Astrocyte (in vitro differentiated cells and primary cell): ENCODE data around the gene CHD6.

Experiments
- EZH2 ChIP-seq: IDR thresholded peaks from 2 replicates; pipeline ENCODE4 v1.6.1; 2012; ENCODE audit warnings: mild to moderate bottlenecking, low read length, inconsistent platforms; ENCODE audit not compliant: insufficient read depth
- TF ChIP-seq, protein P1 (sequence below): IDR thresholded peaks from 2 replicates; pipeline ENCODE4 v1.5.1; 2011; ENCODE audit warnings: low read depth, mild to moderate bottlenecking, inconsistent platforms, low read length, moderate library complexity; ENCODE audit not compliant: insufficient read depth

DNA sequence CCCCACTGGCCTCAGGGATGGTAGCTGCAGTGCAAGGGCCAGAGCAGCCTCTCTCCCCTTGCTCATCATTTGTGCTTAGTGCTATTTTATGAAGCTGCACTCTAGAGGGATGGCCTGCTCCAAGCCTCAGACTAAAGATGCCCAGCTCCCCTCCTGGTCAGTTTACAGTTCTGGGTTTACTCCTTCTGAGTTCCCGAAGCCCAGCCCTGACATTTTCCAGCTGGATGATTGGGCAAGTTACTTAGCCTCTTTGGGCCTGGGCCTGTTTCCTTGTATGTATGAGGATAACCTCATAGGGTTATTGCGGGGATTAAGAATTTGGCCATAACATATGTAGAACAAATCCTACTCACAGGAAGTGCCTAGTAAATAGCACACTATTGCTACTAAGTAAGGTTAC lies 219.8 kb downstream of the CHD6 start:
- TF ChIP-seq, protein P1, sequence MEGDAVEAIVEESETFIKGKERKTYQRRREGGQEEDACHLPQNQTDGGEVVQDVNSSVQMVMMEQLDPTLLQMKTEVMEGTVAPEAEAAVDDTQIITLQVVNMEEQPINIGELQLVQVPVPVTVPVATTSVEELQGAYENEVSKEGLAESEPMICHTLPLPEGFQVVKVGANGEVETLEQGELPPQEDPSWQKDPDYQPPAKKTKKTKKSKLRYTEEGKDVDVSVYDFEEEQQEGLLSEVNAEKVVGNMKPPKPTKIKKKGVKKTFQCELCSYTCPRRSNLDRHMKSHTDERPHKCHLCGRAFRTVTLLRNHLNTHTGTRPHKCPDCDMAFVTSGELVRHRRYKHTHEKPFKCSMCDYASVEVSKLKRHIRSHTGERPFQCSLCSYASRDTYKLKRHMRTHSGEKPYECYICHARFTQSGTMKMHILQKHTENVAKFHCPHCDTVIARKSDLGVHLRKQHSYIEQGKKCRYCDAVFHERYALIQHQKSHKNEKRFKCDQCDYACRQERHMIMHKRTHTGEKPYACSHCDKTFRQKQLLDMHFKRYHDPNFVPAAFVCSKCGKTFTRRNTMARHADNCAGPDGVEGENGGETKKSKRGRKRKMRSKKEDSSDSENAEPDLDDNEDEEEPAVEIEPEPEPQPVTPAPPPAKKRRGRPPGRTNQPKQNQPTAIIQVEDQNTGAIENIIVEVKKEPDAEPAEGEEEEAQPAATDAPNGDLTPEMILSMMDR, result no peak
- TF ChIP-seq EZH2, result no peak
